HepG2 (cell line): Measurements from ENCODE around the gene CISH. TPM values are rescaled to one million over a fixed set of nuclear protein-coding genes. Genes with fewer than 3 reads are reported as not detected.

Source experiments
- ATF7 ChIP-seq, 2 experiments: fragments of 450-650 bp in 1 of 2; sonication (generic) in 1 of 2; formaldehyde crosslinking in 1 of 2; IDR thresholded peaks; 2 replicates each; pipeline versions ENCODE4 v1.4.0 to v1.6.1; 2016 to 2020; ENCODE audit warnings: antibody characterized with exemption in 1 of 2, mild to moderate bottlenecking in 1 of 2, missing genetic modification reagents in 1 of 2
- CEBPB ChIP-seq: IDR thresholded peaks from 2 replicates; pipeline ENCODE4 v1.6.1; 2011; ENCODE audit warnings: low read depth, low read length, improper control_type of control experiment, borderline replicate concordance
- E2F1 ChIP-seq: sonication (generic); formaldehyde crosslinking; IDR thresholded peaks from 2 replicates; pipeline ENCODE4 v1.5.0; 2020; ENCODE audit warnings: missing genetic modification reagents
- HNF4A ChIP-seq: sonication (generic); formaldehyde crosslinking; IDR thresholded peaks from 2 replicates; pipeline ENCODE4 v1.4.0; 2020; ENCODE audit warnings: missing genetic modification reagents
- KMT2A ChIP-seq: sonication (generic); formaldehyde crosslinking; IDR thresholded peaks from 2 replicates; pipeline ENCODE4 v1.4.0; 2020; ENCODE audit warnings: missing genetic modification reagents
- MED1 ChIP-seq: sonication (generic); formaldehyde crosslinking; IDR thresholded peaks from 2 replicates; pipeline ENCODE4 v1.4.0; 2020; ENCODE audit warnings: missing genetic modification reagents
- NFKBIZ ChIP-seq: IDR thresholded peaks from 2 replicates; pipeline ENCODE4 v1.6.1; 2018; ENCODE audit warnings: missing genetic modification reagents, missing compliant biosample characterization
- NR2F6 ChIP-seq, 2 experiments: IDR thresholded peaks; 2 replicates each; pipeline ENCODE4 v1.6.1; 2016; ENCODE audit warnings: antibody characterized with exemption in 1 of 2, mild to moderate bottlenecking in 1 of 2
- RNF219 ChIP-seq: sonication (generic); formaldehyde crosslinking; IDR thresholded peaks from 2 replicates; pipeline ENCODE4 v1.5.0; 2020; ENCODE audit warnings: mild to moderate bottlenecking, missing genetic modification reagents
- SOX6 ChIP-seq, 2 experiments: fragments of 450-650 bp in 1 of 2; sonication (generic) in 1 of 2; formaldehyde crosslinking in 1 of 2; IDR thresholded peaks; 2 replicates each; pipeline versions ENCODE4 v1.4.0 to v1.6.1; 2017 to 2020; ENCODE audit warnings: antibody characterized with exemption in 1 of 2, mild to moderate bottlenecking in 1 of 2, missing genetic modification reagents in 1 of 2
- SRSF4 ChIP-seq: fragments of 200-400 bp; formaldehyde crosslinking; IDR thresholded peaks from one replicate; pipeline ENCODE4 v1.6.1; 2018; ENCODE audit warnings: mild to moderate bottlenecking, low read depth, low read length, moderate library complexity; ENCODE audit not compliant: poor library complexity, severe bottlenecking
- TCF12 ChIP-seq, 2 experiments: fragments of 450-650 bp in 1 of 2; sonication (generic) in 1 of 2; formaldehyde crosslinking in 1 of 2; IDR thresholded peaks; 2 replicates each; pipeline versions ENCODE4 v1.6.1 to v1.8.0; 2017 to 2022; ENCODE audit warnings: antibody characterized with exemption in 1 of 2, mild to moderate bottlenecking in 1 of 2, missing genetic modification reagents in 1 of 2, moderate library complexity in 1 of 2
- TSC22D2 ChIP-seq: sonication (generic); formaldehyde crosslinking; IDR thresholded peaks from 2 replicates; pipeline ENCODE4 v1.5.1; 2020; ENCODE audit warnings: missing genetic modification reagents, mild to moderate bottlenecking, borderline replicate concordance
- ZNF136 ChIP-seq: sonication (generic); formaldehyde crosslinking; IDR thresholded peaks from 2 replicates; pipeline ENCODE4 v1.8.1; 2022; ENCODE audit warnings: low read depth, mild to moderate bottlenecking, moderate library complexity, missing genetic modification reagents
- ZNF3 ChIP-seq: IDR thresholded peaks from 2 replicates; pipeline ENCODE4 v1.7.0; 2017; ENCODE audit warnings: inconsistent platforms
- ZNF354B ChIP-seq: sonication (generic); formaldehyde crosslinking; IDR thresholded peaks from 2 replicates; pipeline ENCODE4 v1.8.0; 2022; ENCODE audit warnings: mild to moderate bottlenecking, missing genetic modification reagents
- ZNF441 ChIP-seq: sonication (generic); formaldehyde crosslinking; IDR thresholded peaks from 2 replicates; pipeline ENCODE4 v1.7.0; 2021; ENCODE audit warnings: missing genetic modification reagents, borderline replicate concordance
- ZNF530 ChIP-seq: sonication (generic); formaldehyde crosslinking; IDR thresholded peaks from 2 replicates; pipeline ENCODE4 v1.5.0; 2020; ENCODE audit warnings: low read depth, mild to moderate bottlenecking, missing genetic modification reagents
- ZNF563 ChIP-seq: sonication (generic); formaldehyde crosslinking; IDR thresholded peaks from 2 replicates; pipeline ENCODE4 v1.8.0; 2022; ENCODE audit warnings: mild to moderate bottlenecking, moderate library complexity, missing genetic modification reagents
- ZNF7 ChIP-seq: IDR thresholded peaks from 2 replicates; pipeline ENCODE4 v1.6.1; 2016; ENCODE audit warnings: missing biosample characterization, missing genetic modification reagents
- polyA plus RNA-seq, 8 experiments: library from polyadenylated mRNA; depleted of rRNA in 3 of 8; stranded (reverse) in 7 of 8; unstranded in 1 of 8; fragments of >200 nt; fragmentation: Illumina TruSeq in 4 of 8; extraction: Trizol in 4 of 8; gene quantifications; 2 replicates each; pipeline versions ENCODE4 v1.2.1 to v1.2.3, GENCODE V29; 2011 to 2016; ENCODE audit warnings: low read depth in 4 of 8, missing spikeins in 1 of 8, mixed read lengths in 1 of 8; ENCODE audit not compliant: insufficient read depth in 1 of 8
- total RNA-seq, 5 experiments: library from RNA; depleted of rRNA; stranded (reverse); fragments of >200 nt; fragmentation: Illumina TruSeq; extraction: Trizol; gene quantifications; 2 replicates each; pipeline ENCODE4 v1.2.3, GENCODE V29; 2016; ENCODE audit warnings: low read depth in 1 of 5
- TF ChIP-seq, protein P1 (sequence below): sonication (generic); formaldehyde crosslinking; IDR thresholded peaks from 2 replicates; pipeline ENCODE4 v1.5.0; 2020; ENCODE audit warnings: mild to moderate bottlenecking, missing genetic modification reagents, borderline replicate concordance
- TF ChIP-seq, protein P2 (sequence below): sonication (generic); formaldehyde crosslinking; IDR thresholded peaks from 2 replicates; pipeline ENCODE4 v1.8.1; 2023; ENCODE audit warnings: mild to moderate bottlenecking, moderate library complexity, missing genetic modification reagents

The CISH gene
- total and polyA plus RNA-seq, 2 of the 13 experiments (the other 11 are each of a cell fraction or from before 2014, with no cell fraction given): 0.91 to 1.5 TPM

- TF ChIP-seq MED1 (CRISPR knock-in tag): peak; percentile 66
- no peak for TF ChIP-seq SOX6 (IDR thresholded peaks at IDR 0.05)
- peak; percentile 92 for TF ChIP-seq SOX6 (CRISPR knock-in tag; IDR thresholded peaks at IDR 0.05)
- TF ChIP-seq, protein P1, sequence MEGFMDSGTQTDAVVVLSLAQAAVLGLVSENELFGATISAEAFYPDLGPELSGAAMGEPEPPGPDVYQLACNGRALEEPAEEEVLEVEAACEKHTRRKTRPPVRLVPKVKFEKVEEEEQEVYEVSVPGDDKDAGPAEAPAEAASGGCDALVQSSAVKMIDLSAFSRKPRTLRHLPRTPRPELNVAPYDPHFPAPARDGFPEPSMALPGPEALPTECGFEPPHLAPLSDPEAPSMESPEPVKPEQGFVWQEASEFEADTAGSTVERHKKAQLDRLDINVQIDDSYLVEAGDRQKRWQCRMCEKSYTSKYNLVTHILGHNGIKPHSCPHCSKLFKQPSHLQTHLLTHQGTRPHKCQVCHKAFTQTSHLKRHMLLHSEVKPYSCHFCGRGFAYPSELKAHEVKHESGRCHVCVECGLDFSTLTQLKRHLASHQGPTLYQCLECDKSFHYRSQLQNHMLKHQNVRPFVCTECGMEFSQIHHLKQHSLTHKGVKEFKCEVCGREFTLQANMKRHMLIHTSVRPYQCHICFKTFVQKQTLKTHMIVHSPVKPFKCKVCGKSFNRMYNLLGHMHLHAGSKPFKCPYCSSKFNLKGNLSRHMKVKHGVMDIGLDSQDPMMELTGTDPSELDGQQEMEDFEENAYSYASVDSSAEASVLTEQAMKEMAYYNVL (CRISPR knock-in tag): no peak
- TF ChIP-seq ZNF3: no peak
- no peak for TF ChIP-seq ZNF354B (CRISPR knock-in tag)
- no peak for TF ChIP-seq TSC22D2 (CRISPR knock-in tag)
- no peak for TF ChIP-seq TCF12 (IDR thresholded peaks at IDR 0.05)
- TF ChIP-seq TCF12 (CRISPR knock-in tag; IDR thresholded peaks at IDR 0.05): peak; percentile 74; the same call in 1 of the 2 replicates
- no peak for TF ChIP-seq ATF7 (IDR thresholded peaks at IDR 0.05)
- peak; percentile 89 for TF ChIP-seq ATF7 (CRISPR knock-in tag; IDR thresholded peaks at IDR 0.05)
- TF ChIP-seq ZNF136 (CRISPR knock-in tag): 0 out of 2 replicates have a peak, but pooled peaks have one; percentile 61
- peak; percentile 76; the same call in 1 of the 2 replicates for TF ChIP-seq ZNF441 (CRISPR knock-in tag)
- TF ChIP-seq, protein P2, sequence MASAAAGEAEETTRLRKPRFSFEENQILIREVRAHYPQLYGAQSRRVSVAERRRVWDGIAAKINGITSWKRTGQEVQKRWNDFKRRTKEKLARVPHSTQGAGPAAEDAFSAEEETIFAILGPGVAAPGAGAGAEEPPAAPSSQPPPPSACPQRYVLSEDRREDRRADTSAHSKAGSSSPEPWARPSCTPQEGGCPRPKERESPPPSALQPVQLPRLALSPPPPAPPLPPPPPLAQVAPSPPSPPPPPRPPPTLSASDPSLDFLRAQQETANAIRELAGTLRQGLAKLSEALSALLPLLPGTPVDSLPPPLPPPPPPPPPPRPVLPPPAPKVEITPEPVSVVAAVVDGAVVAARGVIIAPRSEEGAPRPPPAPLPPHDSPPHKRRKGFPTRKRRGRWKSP: peak; percentile 75
- TF ChIP-seq ZNF563 (CRISPR knock-in tag): peak; percentile 62; the same call in 1 of the 2 replicates
- no peak for TF ChIP-seq RNF219 (CRISPR knock-in tag)
- no peak; the same call in none of the 2 replicates for TF ChIP-seq E2F1 (CRISPR knock-in tag)
- TF ChIP-seq NFKBIZ (CRISPR knock-in tag): 0 out of 2 replicates have a peak, but pooled peaks have one; percentile 18
- TF ChIP-seq SRSF4: no peak
- no peak for TF ChIP-seq CEBPB
- peak; percentile 33; the same call in 1 of the 2 replicates for TF ChIP-seq KMT2A (CRISPR knock-in tag)
- TF ChIP-seq ZNF530 (CRISPR knock-in tag): no peak
- TF ChIP-seq NR2F6 (IDR thresholded peaks at IDR 0.05): no peak
- peak; percentile 45; the same call in 1 of the 2 replicates for TF ChIP-seq NR2F6 (CRISPR knock-in tag; IDR thresholded peaks at IDR 0.05)
- peak; percentile 29; the same call in 1 of the 2 replicates for TF ChIP-seq HNF4A
- TF ChIP-seq ZNF7 (CRISPR knock-in tag): no peak
These were observed at the start of gene CISH (continued) for GRCh38 chr3:50611464-50612233.
